Measurements from ENCODE around the gene TRIM24. TPM values are rescaled to one million over a fixed set of nuclear protein-coding genes. Genes with fewer than 3 reads are reported as not detected.

TRIM24 gene
- total and polyA plus RNA-seq, 2 donors from 2014 or later: 7.6 to 16.8 TPM

DNA sequence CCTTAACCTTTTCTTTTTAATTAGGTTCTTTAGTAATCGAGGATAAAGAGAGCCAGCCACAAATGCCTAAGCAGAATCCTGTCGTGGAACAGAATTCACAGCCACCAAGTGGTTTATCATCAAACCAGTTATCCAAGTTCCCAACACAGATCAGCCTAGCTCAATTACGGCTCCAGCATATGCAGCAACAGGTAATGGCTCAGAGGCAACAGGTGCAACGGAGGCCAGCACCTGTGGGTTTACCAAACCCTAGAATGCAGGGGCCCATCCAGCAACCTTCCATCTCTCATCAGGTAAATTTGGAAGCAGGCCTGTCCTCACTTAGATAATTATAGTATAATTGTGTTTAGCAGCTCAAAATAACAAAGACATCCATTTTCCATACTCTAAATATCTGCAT lies 94.6 kb downstream of the TRIM24 start:
- peaks cover 37 to 62% (median 44%) of the 10 kb centered on the region in 3 donors for H3K36me3 ChIP-seq (ENCODE audit: control insufficient read depth in 2 of 3, insufficient read depth in 3 of 3, low read length in 3 of 3)
- TF ChIP-seq, protein P1, sequence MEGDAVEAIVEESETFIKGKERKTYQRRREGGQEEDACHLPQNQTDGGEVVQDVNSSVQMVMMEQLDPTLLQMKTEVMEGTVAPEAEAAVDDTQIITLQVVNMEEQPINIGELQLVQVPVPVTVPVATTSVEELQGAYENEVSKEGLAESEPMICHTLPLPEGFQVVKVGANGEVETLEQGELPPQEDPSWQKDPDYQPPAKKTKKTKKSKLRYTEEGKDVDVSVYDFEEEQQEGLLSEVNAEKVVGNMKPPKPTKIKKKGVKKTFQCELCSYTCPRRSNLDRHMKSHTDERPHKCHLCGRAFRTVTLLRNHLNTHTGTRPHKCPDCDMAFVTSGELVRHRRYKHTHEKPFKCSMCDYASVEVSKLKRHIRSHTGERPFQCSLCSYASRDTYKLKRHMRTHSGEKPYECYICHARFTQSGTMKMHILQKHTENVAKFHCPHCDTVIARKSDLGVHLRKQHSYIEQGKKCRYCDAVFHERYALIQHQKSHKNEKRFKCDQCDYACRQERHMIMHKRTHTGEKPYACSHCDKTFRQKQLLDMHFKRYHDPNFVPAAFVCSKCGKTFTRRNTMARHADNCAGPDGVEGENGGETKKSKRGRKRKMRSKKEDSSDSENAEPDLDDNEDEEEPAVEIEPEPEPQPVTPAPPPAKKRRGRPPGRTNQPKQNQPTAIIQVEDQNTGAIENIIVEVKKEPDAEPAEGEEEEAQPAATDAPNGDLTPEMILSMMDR (IDR thresholded peaks at IDR 0.05; ENCODE audit: borderline replicate concordance, extremely low read depth, insufficient read depth): no peak
- H3K27ac ChIP-seq (ENCODE audit: low read depth in 2 of 2, low read length in 2 of 2): no peak overlapping the region
- H3K9ac ChIP-seq (ENCODE audit: low read length in 3 of 3): no peak overlapping the region
- H3K4me3 ChIP-seq (ENCODE audit: low read length in 3 of 3): no peak overlapping the region
- H3K4me1 ChIP-seq (ENCODE audit: control insufficient read depth in 2 of 3, insufficient read depth in 2 of 3, low read depth in 1 of 3, low read length in 3 of 3): no peaks in the 10 kb centered on the region
- FAIRE-seq: no peak
- no peaks in the 10 kb centered on the region for H3K27me3 ChIP-seq (ENCODE audit: control insufficient read depth, insufficient read depth, low read length)
- H3K9me3 ChIP-seq (ENCODE audit: control insufficient read depth in 2 of 3, insufficient read depth in 1 of 3, low read length in 3 of 3): peaks cover 7 to 35% (median 19%) of the 10 kb centered on the region in 3 donors
- intact Hi-C loops (cut with DNase I): no loop called here
- no peak for DNase-seq

DNA sequence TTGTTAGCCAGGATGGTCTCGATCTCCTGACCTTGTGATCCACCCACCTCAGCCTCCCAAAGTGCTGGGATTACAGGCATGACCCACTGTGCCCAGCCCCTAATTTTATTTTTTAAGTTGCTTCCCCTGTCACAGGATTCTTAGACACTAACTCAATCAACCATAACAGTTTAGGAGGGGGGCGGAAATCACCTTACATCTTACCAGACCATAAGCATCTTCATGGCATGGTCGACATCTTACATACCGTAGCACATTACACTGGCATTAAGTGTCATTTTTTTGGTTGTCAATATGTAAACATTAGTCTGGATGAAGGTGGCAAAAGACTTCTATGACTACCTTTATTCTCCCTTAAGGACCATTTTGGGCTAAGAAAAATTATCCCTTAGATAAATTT lies 95.6 kb downstream of the TRIM24 start:
- H3K27ac ChIP-seq (ENCODE audit: low read depth in 2 of 2, low read length in 2 of 2): no peak overlapping the region
- H3K9me3 ChIP-seq (ENCODE audit: control insufficient read depth in 2 of 3, insufficient read depth in 1 of 3, low read length in 3 of 3): peaks cover 7 to 35% (median 19%) of the 10 kb centered on the region in 3 donors
- no peaks in the 10 kb centered on the region for H3K27me3 ChIP-seq (ENCODE audit: control insufficient read depth, insufficient read depth, low read length)
- TF ChIP-seq, protein P1 (IDR thresholded peaks at IDR 0.05; ENCODE audit: borderline replicate concordance, extremely low read depth, insufficient read depth): no peak
- DNase-seq (no peak), FAIRE-seq (no peak)
- intact Hi-C loops (cut with DNase I): no loop called here
- no peak overlapping the region for H3K9ac ChIP-seq (ENCODE audit: low read length in 3 of 3)
- H3K36me3 ChIP-seq (ENCODE audit: control insufficient read depth in 2 of 3, insufficient read depth in 3 of 3, low read length in 3 of 3): peaks cover 44 to 66% (median 44%) of the 10 kb centered on the region in 3 donors
- no peak overlapping the region for H3K4me3 ChIP-seq (ENCODE audit: low read length in 3 of 3)
- no peaks in the 10 kb centered on the region for H3K4me1 ChIP-seq (ENCODE audit: control insufficient read depth in 2 of 3, insufficient read depth in 2 of 3, low read depth in 1 of 3, low read length in 3 of 3)

DNA sequence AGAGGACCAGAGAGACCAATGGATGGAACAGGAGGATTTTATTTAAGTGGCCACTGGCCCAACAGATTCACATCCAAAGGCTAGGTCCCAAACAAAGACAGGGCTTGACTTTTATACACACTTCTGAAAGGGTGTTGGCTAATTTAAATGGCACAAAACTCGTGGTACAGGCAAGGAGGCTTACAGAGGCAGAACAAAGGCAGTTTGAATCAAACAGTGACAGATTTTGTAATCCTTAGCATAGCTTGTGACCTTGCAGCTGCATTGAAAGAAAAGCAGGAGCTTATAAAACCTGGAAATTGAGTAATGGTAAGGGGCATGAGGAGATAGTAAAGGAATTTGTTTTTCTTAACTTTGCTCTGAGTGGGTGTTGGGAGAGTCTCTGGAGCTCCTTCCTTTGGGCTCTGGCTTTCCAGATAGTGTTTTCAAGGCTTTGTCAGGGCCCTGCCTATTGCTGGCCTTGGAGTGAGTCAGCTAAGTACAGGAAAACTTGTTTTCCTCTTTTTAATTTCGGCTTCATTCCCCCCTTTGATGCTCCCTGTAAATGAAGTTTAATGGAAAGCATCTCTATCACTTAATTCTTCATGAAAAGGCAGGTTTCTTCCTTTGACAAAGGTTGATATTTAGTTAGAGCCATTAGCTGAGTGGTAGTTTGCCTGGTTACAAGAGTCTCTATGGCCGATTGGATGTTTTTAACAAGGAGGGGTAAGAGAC lies 96.9 kb downstream of the TRIM24 start:
- no peaks in the 10 kb centered on the region for H3K4me1 ChIP-seq (ENCODE audit: control insufficient read depth in 2 of 3, insufficient read depth in 2 of 3, low read depth in 1 of 3, low read length in 3 of 3)
- DNase-seq (no peak), FAIRE-seq (no peak)
- no peak overlapping the region for H3K9ac ChIP-seq (ENCODE audit: low read length in 3 of 3)
- TF ChIP-seq, protein P1 (IDR thresholded peaks at IDR 0.05; ENCODE audit: borderline replicate concordance, extremely low read depth, insufficient read depth): no peak
- H3K36me3 ChIP-seq (ENCODE audit: control insufficient read depth in 2 of 3, insufficient read depth in 3 of 3, low read length in 3 of 3): peaks cover 43 to 61% (median 47%) of the 10 kb centered on the region in 3 donors
- H3K4me3 ChIP-seq (ENCODE audit: low read length in 3 of 3): no peak overlapping the region
- no peaks in the 10 kb centered on the region for H3K27me3 ChIP-seq (ENCODE audit: control insufficient read depth, insufficient read depth, low read length)
- intact Hi-C loops (cut with DNase I): no loop called here
- peaks cover 7 to 35% (median 19%) of the 10 kb centered on the region in 3 donors for H3K9me3 ChIP-seq (ENCODE audit: control insufficient read depth in 2 of 3, insufficient read depth in 1 of 3, low read length in 3 of 3)
- no peak overlapping the region for H3K27ac ChIP-seq (ENCODE audit: low read depth in 2 of 2, low read length in 2 of 2)

Measured in kidney (tissue), 14 donors.